Keratinocyte (primary cell): ENCODE results near the gene STAC2. TPM values are rescaled to one million over a fixed set of nuclear protein-coding genes. Genes with fewer than 3 reads are reported as not detected.

Source experiments
- DNase-seq: peaks from one replicate; pipeline ENCODE4 v3.0.0-alpha.2; 2011; ENCODE audit warnings: low read depth, missing footprints, low spot score
- FAIRE-seq: peaks from 2 replicates; lab custom pipeline; 2011; peaks lifted over from hg19 to GRCh38; lab: Jason Lieb, UNC
- H2AFZ ChIP-seq: 2 replicates; pipeline ENCODE4 v1.6.0; 2012; ENCODE audit warnings: low read length, control low read depth, inconsistent platforms; ENCODE audit not compliant: control insufficient read depth
- H3K27ac ChIP-seq: 2 replicates; pipeline ENCODE4 v1.5.1; 2011; ENCODE audit warnings: low read length; ENCODE audit not compliant: control insufficient read depth, insufficient read depth
- H3K27me3 ChIP-seq: 3 replicates; pipeline ENCODE4 v1.6.0; 2011; ENCODE audit warnings: low read length; ENCODE audit not compliant: control insufficient read depth, insufficient read depth; ENCODE audit errors: extremely low read depth
- H3K36me3 ChIP-seq, 2 experiments: 2 replicates in 1 of 2; 3 replicates in 1 of 2; pipeline ENCODE4 v1.5.1; 2011; ENCODE audit warnings: low read length in 2 of 2, mild to moderate bottlenecking in 1 of 2; ENCODE audit not compliant: control insufficient read depth in 2 of 2, insufficient read depth in 2 of 2; ENCODE audit errors: extremely low read depth in 1 of 2
- H3K4me1 ChIP-seq: 3 replicates; pipeline ENCODE4 v1.5.1; 2011; ENCODE audit warnings: low read length; ENCODE audit not compliant: control insufficient read depth, insufficient read depth; ENCODE audit errors: extremely low read depth
- H3K4me2 ChIP-seq: 3 replicates; pipeline ENCODE4 v1.6.0; 2011; ENCODE audit warnings: low read depth, low read length; ENCODE audit not compliant: control insufficient read depth, insufficient read depth; ENCODE audit errors: extremely low read depth
- H3K4me3 ChIP-seq, 3 experiments: fragments of 200-600 bp in 1 of 3; sonication (generic) in 1 of 3; 2 replicates in 2 of 3; 3 replicates in 1 of 3; pipeline ENCODE4 v1.5.1; 2011 to 2016; ENCODE audit warnings: low read length in 3 of 3, mild to moderate bottlenecking in 3 of 3, control low read depth in 2 of 3, inconsistent platforms in 1 of 3, low read depth in 1 of 3, mixed read lengths in 1 of 3, mixed run types in 1 of 3, moderate library complexity in 1 of 3; ENCODE audit not compliant: control insufficient read depth in 2 of 3, insufficient read depth in 2 of 3; ENCODE audit errors: extremely low read depth in 1 of 3
- H3K79me2 ChIP-seq: 2 replicates; pipeline ENCODE4 v1.6.0; 2012; ENCODE audit warnings: low read length; ENCODE audit not compliant: control insufficient read depth, insufficient read depth
- H3K9ac ChIP-seq: 3 replicates; pipeline ENCODE4 v1.6.0; 2011; ENCODE audit warnings: low read length; ENCODE audit not compliant: control insufficient read depth, insufficient read depth; ENCODE audit errors: extremely low read depth
- H3K9me1 ChIP-seq: 3 replicates; pipeline ENCODE4 v1.6.0; 2011; ENCODE audit warnings: low read length; ENCODE audit not compliant: control insufficient read depth, insufficient read depth; ENCODE audit errors: extremely low read depth
- H3K9me3 ChIP-seq: 2 replicates; pipeline ENCODE4 v1.5.1; 2012; ENCODE audit warnings: low read depth, low read length; ENCODE audit not compliant: control insufficient read depth
- H4K20me1 ChIP-seq: 3 replicates; pipeline ENCODE4 v1.6.0; 2011; ENCODE audit warnings: low read length; ENCODE audit not compliant: control insufficient read depth, insufficient read depth; ENCODE audit errors: extremely low read depth
- CTCF ChIP-seq, 3 experiments: IDR thresholded peaks in 1 of 3; conservative IDR thresholded peaks in 1 of 3; optimal IDR thresholded peaks in 1 of 3; 2 replicates in 2 of 3; 3 replicates in 1 of 3; pipeline versions ENCODE3 to v1.5.1; 2011; ENCODE audit warnings: low read length in 3 of 3, mild to moderate bottlenecking in 3 of 3, moderate library complexity in 2 of 3, control low read depth in 1 of 3, inconsistent platforms in 1 of 3; ENCODE audit not compliant: insufficient read depth in 2 of 3; ENCODE audit errors: extremely low read depth in 1 of 3
- EZH2 ChIP-seq: IDR thresholded peaks from one replicate; pipeline ENCODE4 v1.6.1; 2012; ENCODE audit warnings: inconsistent platforms, mild to moderate bottlenecking, low read length, moderate library complexity
- dilution Hi-C: fragments of 300-500 bp; cut with MboI; formaldehyde crosslinking; loops from one replicate; pipeline ENCODE4 v1.7.0; 2020; ENCODE audit warnings: low sequenced_read_pairs; ENCODE audit not compliant: extremely low pct_ligation_motif_present
- polyA plus RNA-seq, 5 experiments: library from polyadenylated mRNA; depleted of rRNA in 3 of 5; stranded (reverse) in 3 of 5; stranded (forward) in 1 of 5; unstranded in 1 of 5; fragments of >200 nt; gene quantifications; 1 replicate in 1 of 5; 2 replicates in 3 of 5; 3 replicates in 1 of 5; pipeline versions ENCODE4 v1.2.1 to v1.2.3, GENCODE V29; 2011 to 2012; ENCODE audit warnings: missing spikeins in 2 of 5, low read depth in 1 of 5, low replicate concordance in 1 of 5

The STAC2 gene
- polyA plus RNA-seq, 1 donor (not counting 4 experiments of a cell fraction or from before 2014, with no cell fraction given) = not detected

- DNase-seq = no peak
These were observed 17.6 kb downstream of the STAC2 start for GRCh38 chr17:39208136-39208535.

GRCh38 chr17:39205112-39205526, 20.6 kb downstream of the STAC2 start:
- dilution Hi-C loops = no loop called here
- H3K9ac ChIP-seq = no peak overlapping the region
- no peak overlapping the region for H2AFZ ChIP-seq
- H3K27ac ChIP-seq = no peak overlapping the region
- DNase-seq (no peak), FAIRE-seq (no peak)
- TF ChIP-seq EZH2 = no peak
- no peak for TF ChIP-seq CTCF (optimal IDR thresholded peaks at IDR 0.05 in 1 of 3, IDR thresholded peaks at IDR 0.05 in 1 of 3, conservative IDR thresholded peaks at IDR 0.05 in 1 of 3; ENCODE audit: extremely low read depth in 1 of 3, insufficient read depth in 2 of 3, low read length in 3 of 3)
- no peak overlapping the region for H3K4me3 ChIP-seq
- H3K27me3 ChIP-seq = peaks cover 16% of the 10 kb centered on the region
- H3K4me2 ChIP-seq = no peak overlapping the region
- H3K79me2 ChIP-seq = peaks cover 28% of the 10 kb centered on the region
- peaks cover 20% of the 10 kb centered on the region for H3K4me1 ChIP-seq
- H3K9me3 ChIP-seq = no peaks in the 10 kb centered on the region
- peaks cover 14% of the 10 kb centered on the region for H4K20me1 ChIP-seq
- H3K36me3 ChIP-seq = peaks cover 22 to 31% of the 10 kb centered on the region in 2 experiments
- H3K9me1 ChIP-seq = no peaks in the 10 kb centered on the region

More at GRCh38 chr17:39208136-39208535, 17.6 kb downstream of the STAC2 start:
- Histone ChIP-seq H2AFZ (no peak overlapping the region), H3K4me3 (no peak overlapping the region), H3K27me3 (peaks cover 41% of the 10 kb centered on the region), H3K9me3 (no peaks in the 10 kb centered on the region), H3K4me1 (peaks cover 10% of the 10 kb centered on the region), H3K4me2 (no peak overlapping the region), H3K9me1 (no peaks in the 10 kb centered on the region), H3K36me3 (peaks cover 14 to 19% of the 10 kb centered on the region in 2 experiments), H3K9ac (no peak overlapping the region), H3K27ac (no peak overlapping the region), H4K20me1 (peaks cover 4% of the 10 kb centered on the region), H3K79me2 (no peaks in the 10 kb centered on the region)
- dilution Hi-C loops = no loop called here
- FAIRE-seq = no peak
- TF ChIP-seq CTCF (optimal IDR thresholded peaks at IDR 0.05 in 1 of 3, IDR thresholded peaks at IDR 0.05 in 1 of 3, conservative IDR thresholded peaks at IDR 0.05 in 1 of 3; ENCODE audit: extremely low read depth in 1 of 3, insufficient read depth in 2 of 3, low read length in 3 of 3) = no peak
- no peak for TF ChIP-seq EZH2
